K562 (cell line): ENCODE data around the gene MIEF1. TPM values are rescaled to one million over a fixed set of nuclear protein-coding genes. Genes with fewer than 3 reads are reported as not detected.
A peak's percentile ranks its signal among the peaks of the same experiment; 100 is the strongest.

ENCODE experiments used
- FOSL1 ChIP-seq: fragments of 200-800 bp; sonication (Bioruptor generic); conservative IDR thresholded peaks from 2 replicates; pipeline ENCODE4 v1.6.1; 2016; ENCODE audit warnings: missing genetic modification characterization, missing compliant biosample characterization
- NCOR1 ChIP-seq: fragments of 450-650 bp; IDR thresholded peaks from 2 replicates; pipeline ENCODE4 v1.6.1; 2016; ENCODE audit warnings: mild to moderate bottlenecking, moderate library complexity
- RCOR1 ChIP-seq, 2 experiments: IDR thresholded peaks; 2 replicates each; pipeline ENCODE4 v1.6.1; 2012; ENCODE audit warnings: low read depth in 2 of 2, low read length in 2 of 2, borderline replicate concordance in 1 of 2, improper control_type of control experiment in 1 of 2
- SAFB ChIP-seq: fragments of 200-400 bp; formaldehyde crosslinking; IDR thresholded peaks from 2 replicates; pipeline ENCODE4 v1.6.1; 2017; ENCODE audit warnings: low read depth, low read length, borderline replicate concordance
- SMAD4 ChIP-seq: fragments of 250-450 bp; sonication (Bioruptor Pico); conservative IDR thresholded peaks from 2 replicates; pipeline ENCODE4 v1.8.0; 2021; ENCODE audit warnings: inconsistent platforms, mild to moderate bottlenecking, moderate library complexity
- TBP ChIP-seq: optimal IDR thresholded peaks from 2 replicates; pipeline ENCODE3; 2011; ENCODE audit warnings: low read depth, low read length, improper control_type of control experiment
- TRIM28 ChIP-seq: fragments of 450-650 bp; IDR thresholded peaks from 2 replicates; pipeline ENCODE4 v1.6.1; 2017
- ZNF318 ChIP-seq, 2 experiments: fragments of 450-650 bp; IDR thresholded peaks; 2 replicates each; pipeline ENCODE4 v1.6.1; 2016; ENCODE audit warnings: mild to moderate bottlenecking in 2 of 2, borderline replicate concordance in 1 of 2, low read depth in 1 of 2, moderate library complexity in 1 of 2
- polyA plus RNA-seq, 8 experiments: library from polyadenylated mRNA; depleted of rRNA in 4 of 8; stranded (reverse) in 5 of 8; unstranded in 3 of 8; fragments of >200 nt; fragmentation: Nextera tagmentation in 2 of 8; fragmentation: Illumina TruSeq in 1 of 8; extraction: Ambion mirVana in 2 of 8; extraction: Trizol in 1 of 8; gene quantifications; 2 replicates each; pipeline versions ENCODE4 v1.2.1 to v1.2.3, GENCODE V29; 2011 to 2014; ENCODE audit warnings: inconsistent platforms in 1 of 8, missing spikeins in 1 of 8
- total RNA-seq, 7 experiments: library from RNA; depleted of rRNA in 6 of 7; stranded (reverse); fragments of >200 nt in 6 of 7; fragmentation: Illumina TruSeq in 2 of 7; extraction: Trizol in 2 of 7; gene quantifications; 2 replicates each; pipeline versions ENCODE4 v1.2.1 to v1.2.3, GENCODE V29; 2011 to 2021; ENCODE audit warnings: low replicate concordance in 1 of 7
- TF ChIP-seq, protein P1 (sequence below): sonication (generic); formaldehyde crosslinking; IDR thresholded peaks from 2 replicates; pipeline ENCODE4 v1.8.0; 2022; ENCODE audit warnings: mild to moderate bottlenecking, missing genetic modification reagents
- TF ChIP-seq, protein P2 (sequence below): fragments of 450-650 bp; IDR thresholded peaks from 2 replicates; pipeline ENCODE4 v1.6.1; 2018; ENCODE audit not compliant: partially characterized antibody

MIEF1 gene
- total and polyA plus RNA-seq, 9 of the 15 experiments (the other 6 are each of a cell fraction or from before 2014, with no cell fraction given): 10.9 to 51.8 (median 25.5) TPM

- peak; percentile 8; the same call in 1 of the 2 replicates for TF ChIP-seq NCOR1
- TF ChIP-seq SMAD4 (CRISPR knock-in tag): no peak
- TF ChIP-seq ZNF318 (IDR thresholded peaks at IDR 0.05; ENCODE audit: borderline replicate concordance in 1 of 2, low read depth in 1 of 2): no peak
- no peak for TF ChIP-seq RCOR1 (IDR thresholded peaks at IDR 0.05; ENCODE audit: borderline replicate concordance in 1 of 2, low read depth in 2 of 2, low read length in 2 of 2)
- TF ChIP-seq SAFB: no peak
- TF ChIP-seq FOSL1 (tag): no peak
- TF ChIP-seq, protein P1, sequence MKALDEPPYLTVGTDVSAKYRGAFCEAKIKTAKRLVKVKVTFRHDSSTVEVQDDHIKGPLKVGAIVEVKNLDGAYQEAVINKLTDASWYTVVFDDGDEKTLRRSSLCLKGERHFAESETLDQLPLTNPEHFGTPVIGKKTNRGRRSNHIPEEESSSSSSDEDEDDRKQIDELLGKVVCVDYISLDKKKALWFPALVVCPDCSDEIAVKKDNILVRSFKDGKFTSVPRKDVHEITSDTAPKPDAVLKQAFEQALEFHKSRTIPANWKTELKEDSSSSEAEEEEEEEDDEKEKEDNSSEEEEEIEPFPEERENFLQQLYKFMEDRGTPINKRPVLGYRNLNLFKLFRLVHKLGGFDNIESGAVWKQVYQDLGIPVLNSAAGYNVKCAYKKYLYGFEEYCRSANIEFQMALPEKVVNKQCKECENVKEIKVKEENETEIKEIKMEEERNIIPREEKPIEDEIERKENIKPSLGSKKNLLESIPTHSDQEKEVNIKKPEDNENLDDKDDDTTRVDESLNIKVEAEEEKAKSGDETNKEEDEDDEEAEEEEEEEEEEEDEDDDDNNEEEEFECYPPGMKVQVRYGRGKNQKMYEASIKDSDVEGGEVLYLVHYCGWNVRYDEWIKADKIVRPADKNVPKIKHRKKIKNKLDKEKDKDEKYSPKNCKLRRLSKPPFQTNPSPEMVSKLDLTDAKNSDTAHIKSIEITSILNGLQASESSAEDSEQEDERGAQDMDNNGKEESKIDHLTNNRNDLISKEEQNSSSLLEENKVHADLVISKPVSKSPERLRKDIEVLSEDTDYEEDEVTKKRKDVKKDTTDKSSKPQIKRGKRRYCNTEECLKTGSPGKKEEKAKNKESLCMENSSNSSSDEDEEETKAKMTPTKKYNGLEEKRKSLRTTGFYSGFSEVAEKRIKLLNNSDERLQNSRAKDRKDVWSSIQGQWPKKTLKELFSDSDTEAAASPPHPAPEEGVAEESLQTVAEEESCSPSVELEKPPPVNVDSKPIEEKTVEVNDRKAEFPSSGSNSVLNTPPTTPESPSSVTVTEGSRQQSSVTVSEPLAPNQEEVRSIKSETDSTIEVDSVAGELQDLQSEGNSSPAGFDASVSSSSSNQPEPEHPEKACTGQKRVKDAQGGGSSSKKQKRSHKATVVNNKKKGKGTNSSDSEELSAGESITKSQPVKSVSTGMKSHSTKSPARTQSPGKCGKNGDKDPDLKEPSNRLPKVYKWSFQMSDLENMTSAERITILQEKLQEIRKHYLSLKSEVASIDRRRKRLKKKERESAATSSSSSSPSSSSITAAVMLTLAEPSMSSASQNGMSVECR: no peak
- TF ChIP-seq, protein P2, sequence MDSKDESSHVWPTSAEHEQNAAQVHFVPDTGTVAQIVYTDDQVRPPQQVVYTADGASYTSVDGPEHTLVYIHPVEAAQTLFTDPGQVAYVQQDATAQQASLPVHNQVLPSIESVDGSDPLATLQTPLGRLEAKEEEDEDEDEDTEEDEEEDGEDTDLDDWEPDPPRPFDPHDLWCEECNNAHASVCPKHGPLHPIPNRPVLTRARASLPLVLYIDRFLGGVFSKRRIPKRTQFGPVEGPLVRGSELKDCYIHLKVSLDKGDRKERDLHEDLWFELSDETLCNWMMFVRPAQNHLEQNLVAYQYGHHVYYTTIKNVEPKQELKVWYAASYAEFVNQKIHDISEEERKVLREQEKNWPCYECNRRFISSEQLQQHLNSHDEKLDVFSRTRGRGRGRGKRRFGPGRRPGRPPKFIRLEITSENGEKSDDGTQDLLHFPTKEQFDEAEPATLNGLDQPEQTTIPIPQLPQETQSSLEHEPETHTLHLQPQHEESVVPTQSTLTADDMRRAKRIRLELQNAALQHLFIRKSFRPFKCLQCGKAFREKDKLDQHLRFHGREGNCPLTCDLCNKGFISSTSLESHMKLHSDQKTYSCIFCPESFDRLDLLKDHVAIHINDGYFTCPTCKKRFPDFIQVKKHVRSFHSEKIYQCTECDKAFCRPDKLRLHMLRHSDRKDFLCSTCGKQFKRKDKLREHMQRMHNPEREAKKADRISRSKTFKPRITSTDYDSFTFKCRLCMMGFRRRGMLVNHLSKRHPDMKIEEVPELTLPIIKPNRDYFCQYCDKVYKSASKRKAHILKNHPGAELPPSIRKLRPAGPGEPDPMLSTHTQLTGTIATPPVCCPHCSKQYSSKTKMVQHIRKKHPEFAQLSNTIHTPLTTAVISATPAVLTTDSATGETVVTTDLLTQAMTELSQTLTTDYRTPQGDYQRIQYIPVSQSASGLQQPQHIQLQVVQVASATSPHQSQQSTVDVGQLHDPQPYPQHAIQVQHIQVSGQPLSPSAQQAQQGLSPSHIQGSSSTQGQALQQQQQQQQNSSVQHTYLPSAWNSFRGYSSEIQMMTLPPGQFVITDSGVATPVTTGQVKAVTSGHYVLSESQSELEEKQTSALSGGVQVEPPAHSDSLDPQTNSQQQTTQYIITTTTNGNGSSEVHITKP: no peak
- TF ChIP-seq TRIM28: no peak
- no peak for TF ChIP-seq TBP
Observed at GRCh38 chr22:39522567-39523300, 20.6 kb downstream of the MIEF1 start (continued).
